H1 (cell line): ENCODE data around the gene SIGLEC11. TPM values are rescaled to one million over a fixed set of nuclear protein-coding genes. Genes with fewer than 3 reads are reported as not detected.

Experiments
- CTCF ChIA-PET: fragments of 300-600 bp; sonication (Branson Sonifier 250); formaldehyde crosslinking; loops from one replicate; lab custom pipeline; 2021; ENCODE audit not compliant: partially characterized antibody; lab: Charles Lee
- POLR2A ChIA-PET: fragments of 300-600 bp; sonication (Branson Sonifier 250); formaldehyde crosslinking; loops from one replicate; lab custom pipeline; 2021; ENCODE audit warnings: inconsistent platforms; ENCODE audit not compliant: partially characterized antibody; lab: Charles Lee
- DNase-seq, 2 experiments: peaks; one replicate each; pipeline versions ENCODE4 v3.0.0 to v3.0.0-alpha.2; 2010 to 2022; ENCODE audit warnings: low spot score in 2 of 2, low read depth in 1 of 2, mixed read lengths in 1 of 2
- FAIRE-seq: peaks from 2 replicates; lab custom pipeline; 2011; peaks lifted over from hg19 to GRCh38; lab: Jason Lieb, UNC
- H2AFZ ChIP-seq: 2 replicates; pipeline ENCODE4 v1.8.1; 2012; ENCODE audit warnings: low read length, inconsistent platforms
- H2AK5ac ChIP-seq: 2 replicates; pipeline ENCODE4 v1.6.1; 2013; ENCODE audit warnings: low read depth, low read length
- H2BK120ac ChIP-seq: replicated peaks from 2 replicates; pipeline ENCODE3; 2013; ENCODE audit warnings: low read depth, low read length, inconsistent platforms
- H2BK12ac ChIP-seq: 2 replicates; pipeline ENCODE4 v1.6.1; 2013; ENCODE audit warnings: low read depth, low read length
- H2BK15ac ChIP-seq: 2 replicates; pipeline ENCODE4 v1.6.1; 2013; ENCODE audit warnings: low read length
- H2BK20ac ChIP-seq: 2 replicates; pipeline ENCODE4 v1.6.1; 2013; ENCODE audit warnings: low read length
- H2BK5ac ChIP-seq: 2 replicates; pipeline ENCODE4 v1.6.1; 2013; ENCODE audit warnings: low read depth, low read length
- H3K14ac ChIP-seq: 2 replicates; pipeline ENCODE4 v1.6.1; 2013; ENCODE audit warnings: inconsistent platforms; ENCODE audit not compliant: insufficient read length
- H3K18ac ChIP-seq: 2 replicates; pipeline ENCODE4 v1.6.1; 2013; ENCODE audit warnings: low read length; ENCODE audit errors: extremely low read depth
- H3K23ac ChIP-seq: 2 replicates; pipeline ENCODE4 v1.6.1; 2013; ENCODE audit warnings: inconsistent platforms; ENCODE audit not compliant: insufficient read length
- H3K23me2 ChIP-seq: 2 replicates; pipeline ENCODE4 v1.6.1; 2013; ENCODE audit warnings: low read depth, low read length
- H3K27ac ChIP-seq: 2 replicates; pipeline ENCODE4 v1.6.1; 2011; ENCODE audit warnings: low read depth, low read length, inconsistent platforms
- H3K27me3 ChIP-seq, 4 experiments: replicated peaks in 1 of 4; 1 replicate in 1 of 4; 2 replicates in 3 of 4; pipeline versions ENCODE4 v1.6.1 to v1.8.1; 2011 to 2013; ENCODE audit warnings: low read length in 3 of 4, mild to moderate bottlenecking in 3 of 4, inconsistent platforms in 2 of 4, mixed read lengths in 2 of 4, moderate library complexity in 1 of 4; ENCODE audit not compliant: control insufficient read depth in 3 of 4, insufficient read depth in 3 of 4; ENCODE audit errors: extremely low read depth in 1 of 4
- H3K36me3 ChIP-seq, 4 experiments: 2 replicates each; pipeline versions ENCODE4 v1.6.1 to v1.8.1; 2011 to 2013; ENCODE audit warnings: mild to moderate bottlenecking in 4 of 4, low read length in 3 of 4, moderate library complexity in 2 of 4, control low read depth in 1 of 4, inconsistent platforms in 1 of 4; ENCODE audit not compliant: insufficient read depth in 4 of 4, control insufficient read depth in 2 of 4
- H3K4ac ChIP-seq: replicated peaks from 2 replicates; pipeline ENCODE3; 2013; ENCODE audit warnings: low read length, low read depth, mixed read lengths, inconsistent platforms; ENCODE audit not compliant: insufficient read length
- H3K4me1 ChIP-seq, 4 experiments: replicated peaks in 1 of 4; 1 replicate in 1 of 4; 2 replicates in 3 of 4; pipeline versions ENCODE4 v1.6.1 to v1.8.1; 2011 to 2013; ENCODE audit warnings: low read length in 3 of 4, inconsistent platforms in 2 of 4, mixed read lengths in 1 of 4; ENCODE audit not compliant: insufficient read depth in 4 of 4, control insufficient read depth in 3 of 4
- H3K4me2 ChIP-seq, 2 experiments: 2 replicates each; pipeline versions ENCODE4 v1.6.1 to v1.8.1; 2011 to 2013; ENCODE audit warnings: low read depth in 2 of 2, low read length in 2 of 2, control low read depth in 1 of 2, inconsistent platforms in 1 of 2, mild to moderate bottlenecking in 1 of 2; ENCODE audit not compliant: insufficient read depth in 1 of 2
- H3K4me3 ChIP-seq, 4 experiments: fragments of 200-600, 300-600 bp in 1 of 4; sonication (generic), shearing (Covaris generic), sonication (Bioruptor Twin) in 1 of 4; 2 replicates each; pipeline versions ENCODE4 v1.5.1 to v1.8.1; 2011 to 2016; ENCODE audit warnings: low read length in 4 of 4, low read depth in 3 of 4, control low read depth in 2 of 4, inconsistent platforms in 2 of 4, mild to moderate bottlenecking in 2 of 4, mixed read lengths in 1 of 4, moderate library complexity in 1 of 4; ENCODE audit not compliant: insufficient read depth in 2 of 4; ENCODE audit errors: extremely low read depth in 1 of 4
- H3K56ac ChIP-seq: replicated peaks from 2 replicates; pipeline ENCODE3; 2013; ENCODE audit warnings: low read depth, mild to moderate bottlenecking, mixed read lengths, low read length, inconsistent platforms; ENCODE audit not compliant: insufficient read length
- H3K79me1 ChIP-seq: 2 replicates; pipeline ENCODE4 v1.6.1; 2013; ENCODE audit warnings: low read depth, low read length, control low read depth
- H3K79me2 ChIP-seq, 2 experiments: 2 replicates each; pipeline versions ENCODE4 v1.6.1 to v1.8.1; 2012 to 2013; ENCODE audit warnings: low read length in 2 of 2, mild to moderate bottlenecking in 2 of 2, inconsistent platforms in 1 of 2; ENCODE audit not compliant: insufficient read depth in 2 of 2, control insufficient read depth in 1 of 2
- H3K9ac ChIP-seq, 4 experiments: replicated peaks in 1 of 4; 1 replicate in 1 of 4; 2 replicates in 3 of 4; pipeline versions ENCODE4 v1.6.1 to v1.8.1; 2011 to 2013; ENCODE audit warnings: low read depth in 3 of 4, low read length in 3 of 4, control low read depth in 2 of 4, mild to moderate bottlenecking in 2 of 4, moderate library complexity in 2 of 4, inconsistent platforms in 1 of 4; ENCODE audit errors: extremely low read depth in 1 of 4
- H3K9me3 ChIP-seq, 2 experiments: 2 replicates each; pipeline versions ENCODE4 v1.6.1 to v1.8.1; 2012 to 2013; ENCODE audit warnings: mild to moderate bottlenecking in 2 of 2, moderate library complexity in 2 of 2, control low read depth in 1 of 2, inconsistent platforms in 1 of 2, low read depth in 1 of 2, low read length in 1 of 2, mixed read lengths in 1 of 2; ENCODE audit not compliant: insufficient read depth in 2 of 2
- H4K20me1 ChIP-seq, 2 experiments: replicated peaks in 1 of 2; 2 replicates each; pipeline versions ENCODE3 to v1.8.1; 2011 to 2013; ENCODE audit warnings: inconsistent platforms in 2 of 2, low read length in 2 of 2, mild to moderate bottlenecking in 1 of 2; ENCODE audit not compliant: insufficient read depth in 2 of 2, control insufficient read depth in 1 of 2
- H4K5ac ChIP-seq: 2 replicates; pipeline ENCODE4 v1.6.1; 2013; ENCODE audit warnings: low read length, low read depth, mixed read lengths, inconsistent platforms; ENCODE audit not compliant: insufficient read length
- H4K8ac ChIP-seq: 2 replicates; pipeline ENCODE4 v1.8.0; 2013; ENCODE audit warnings: mild to moderate bottlenecking, moderate library complexity, low read length, inconsistent platforms; ENCODE audit not compliant: insufficient read depth; ENCODE audit errors: extremely low read depth
- H4K91ac ChIP-seq: replicated peaks from 2 replicates; pipeline ENCODE3; 2013; ENCODE audit warnings: low read length, mixed read lengths, inconsistent platforms; ENCODE audit not compliant: insufficient read length
- CBX5 ChIP-seq: fragments of 300-800, 300-1000 bp; sonication (generic); IDR thresholded peaks from 2 replicates; pipeline ENCODE4 v1.7.1; 2016; ENCODE audit warnings: antibody characterized with exemption, low read length, low read depth
- CBX8 ChIP-seq: fragments of 300-800, 300-1000 bp; sonication (generic); IDR thresholded peaks from 2 replicates; pipeline ENCODE4 v1.7.1; 2016; ENCODE audit warnings: low read depth, low read length, borderline replicate concordance
- CEBPB ChIP-seq: IDR thresholded peaks from 2 replicates; pipeline ENCODE4 v1.6.1; 2012; ENCODE audit warnings: low read depth, low read length
- CTBP2 ChIP-seq: IDR thresholded peaks from 2 replicates; pipeline ENCODE4 v1.7.0; 2011; ENCODE audit warnings: borderline replicate concordance, mild to moderate bottlenecking, moderate library complexity, mixed read lengths, low read length; ENCODE audit not compliant: insufficient read depth, insufficient read length
- KDM5A ChIP-seq: fragments of 200-600 bp; IDR thresholded peaks from 2 replicates; pipeline ENCODE4 v1.7.1; 2012; ENCODE audit warnings: mild to moderate bottlenecking, low read length, inconsistent platforms, mixed read lengths
- TAF1 ChIP-seq: IDR thresholded peaks from 2 replicates; pipeline ENCODE4 v1.6.1; 2011; ENCODE audit warnings: mild to moderate bottlenecking, low read depth, low read length
- TAF7 ChIP-seq: optimal IDR thresholded peaks from 2 replicates; pipeline ENCODE3; 2011; ENCODE audit warnings: low read depth, mild to moderate bottlenecking, inconsistent platforms, low read length, moderate library complexity, borderline replicate concordance
- TCF12 ChIP-seq: IDR thresholded peaks from 2 replicates; pipeline ENCODE4 v1.6.1; 2011; ENCODE audit warnings: low read depth, mild to moderate bottlenecking, low read length
- TEAD4 ChIP-seq: IDR thresholded peaks from 2 replicates; pipeline ENCODE4 v1.6.1; 2012; ENCODE audit warnings: low read depth, low read length, inconsistent platforms, mixed read lengths
- ZNF274 ChIP-seq: IDR thresholded peaks from 2 replicates; pipeline ENCODE4 v1.7.0; 2012; ENCODE audit warnings: low read length, borderline replicate concordance; ENCODE audit errors: extremely low read depth
- WGBS, 2 experiments: shearing (Covaris generic) in 1 of 2; methylation state at CpG; one replicate each; pipeline versions ENCODE4 v1.1.6 to v1.1.7; 2013 to 2015; ENCODE audit warnings: low lambda C conversion rate in 2 of 2, mixed read lengths in 2 of 2, inconsistent platforms in 1 of 2, low coverage in 1 of 2, missing lambda C conversion rate in 1 of 2; ENCODE audit not compliant: insufficient replicate concordance in 2 of 2, insufficient coverage in 1 of 2, insufficient read length in 1 of 2; ENCODE audit errors: extremely low coverage in 1 of 2, missing lambda C conversion rate in 1 of 2; 5-methylcytosine and 5-hydroxymethylcytosine counted together
- polyA plus RNA-seq, 7 experiments: library from polyadenylated mRNA; depleted of rRNA in 3 of 7; stranded (reverse) in 5 of 7; unstranded in 2 of 7; fragments of >200 nt in 5 of 7; fragments of 200-250 nt in 2 of 7; gene quantifications; 1 replicate in 5 of 7; 2 replicates in 1 of 7; 4 replicates in 1 of 7; pipeline versions ENCODE4 v1.2.1 to v1.2.3, GENCODE V29; 2011 to 2013; ENCODE audit warnings: missing spikeins in 2 of 7, mixed read lengths in 2 of 7
- total RNA-seq: library from RNA; stranded (reverse); fragmentation: NEBNext Ultra II Directional; extraction: Animal tissue kit (Norgen Biotek cat#: 25700); gene quantifications from 2 replicates; pipeline ENCODE4 v1.2.1, GENCODE V29; 2021
- TF ChIP-seq, protein P1 (sequence below): IDR thresholded peaks from 2 replicates; pipeline ENCODE4 v1.6.1; 2012; ENCODE audit warnings: inconsistent platforms
- TF ChIP-seq, protein P2 (sequence below): IDR thresholded peaks from 2 replicates; pipeline ENCODE4 v1.6.1; 2011; ENCODE audit warnings: low read depth, mild to moderate bottlenecking, low read length; ENCODE audit not compliant: insufficient read depth

The SIGLEC11 gene
- total and polyA plus RNA-seq, 2 of the 8 experiments (the other 6 are each of a cell fraction or from before 2014, with no cell fraction given) = 0.18 TPM; not detected in 1

- Histone ChIP-seq H2BK120ac (no peak overlapping the region), H2BK15ac (no peak overlapping the region), H3K9me3 (no peaks in the 10 kb centered on the region), H3K4me3 (no peak overlapping the region), H3K23ac (no peak overlapping the region), H2BK5ac (no peak overlapping the region), H2BK20ac (no peak overlapping the region), H4K8ac (no peak overlapping the region), H3K23me2 (no peaks in the 10 kb centered on the region), H2AFZ (no peak overlapping the region), H4K20me1 (peaks cover 44 to 51% of the 10 kb centered on the region in 2 experiments), H3K79me2 (peaks cover 0 to 68% of the 10 kb centered on the region in 2 experiments; a peak in 2 of 4 replicates), H3K36me3 (peaks cover 20 to 44% (median 36%) of the 10 kb centered on the region in 4 experiments; a peak in 7 of 8 replicates), H3K9ac (no peak overlapping the region), H3K56ac (no peak overlapping the region), H3K4me1 (no peaks in the 10 kb centered on the region), H4K5ac (no peak overlapping the region), H3K18ac (no peak overlapping the region), H3K79me1 (peaks cover 16% of the 10 kb centered on the region), H3K27me3 (no peaks in the 10 kb centered on the region; a peak in 1 of 7 replicates), H2AK5ac (no peak overlapping the region), H4K91ac (no peak overlapping the region), H2BK12ac (no peak overlapping the region), H3K27ac (no peak overlapping the region), H3K14ac (no peak overlapping the region), H3K4ac (no peak overlapping the region), H3K4me2 (no peak overlapping the region)
- WGBS, 2 experiments = 95% methylated on average over 10 of the region's 10 CpGs; no CpG with 5 or more reads in 1 of the 2 experiments
- ChIA-PET POLR2A (interaction anchor here (0.7 to 19.2 kb wide), 7 partner anchors 10 to 361 kb away, joined by 3 to 373 read pairs (median 3); partner anchors contain the start of genes AKT1S1, ATF5, NUP62 and TBC1D17), CTCF (interaction anchor here (0.7 to 3.0 kb wide), 14 partner anchors 9 to 222 kb away, joined by 3 to 18 read pairs (median 4); partner anchors contain the start of gene ATF5)
- DNase-seq (no peak), FAIRE-seq (no peak)
- TF ChIP-seq TAF1 (no peak), TCF12 (no peak), KDM5A (no peak), CTBP2 (no peak), TAF7 (no peak), ZNF274 (no peak), TEAD4 (no peak), CEBPB (no peak), CBX8 (no peak), CBX5 (no peak)
- TF ChIP-seq, protein P1, sequence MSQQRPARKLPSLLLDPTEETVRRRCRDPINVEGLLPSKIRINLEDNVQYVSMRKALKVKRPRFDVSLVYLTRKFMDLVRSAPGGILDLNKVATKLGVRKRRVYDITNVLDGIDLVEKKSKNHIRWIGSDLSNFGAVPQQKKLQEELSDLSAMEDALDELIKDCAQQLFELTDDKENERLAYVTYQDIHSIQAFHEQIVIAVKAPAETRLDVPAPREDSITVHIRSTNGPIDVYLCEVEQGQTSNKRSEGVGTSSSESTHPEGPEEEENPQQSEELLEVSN = no peak
- TF ChIP-seq, protein P2, sequence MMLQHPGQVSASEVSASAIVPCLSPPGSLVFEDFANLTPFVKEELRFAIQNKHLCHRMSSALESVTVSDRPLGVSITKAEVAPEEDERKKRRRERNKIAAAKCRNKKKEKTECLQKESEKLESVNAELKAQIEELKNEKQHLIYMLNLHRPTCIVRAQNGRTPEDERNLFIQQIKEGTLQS = no peak
Measured at GRCh38 chr19:49913720-49914119, 47.3 kb downstream of the SIGLEC11 start.
